IPS-20b (cell line): Measurements from ENCODE around the gene RGS12.

Experiments used
- H3K27ac ChIP-seq: one replicate; pipeline ENCODE4 v1.5.1; 2013; ENCODE audit warnings: low read length
- H3K27me3 ChIP-seq: 2 replicates; pipeline ENCODE4 v1.6.1; 2013; ENCODE audit warnings: mild to moderate bottlenecking, low read length, inconsistent platforms; ENCODE audit not compliant: insufficient read depth
- H3K36me3 ChIP-seq: 2 replicates; pipeline ENCODE4 v1.6.1; 2013; ENCODE audit warnings: low read depth, mild to moderate bottlenecking, inconsistent platforms, low read length, moderate library complexity; ENCODE audit not compliant: insufficient read depth
- H3K4me1 ChIP-seq: 2 replicates; pipeline ENCODE4 v1.6.1; 2013; ENCODE audit warnings: mild to moderate bottlenecking, control low read depth, inconsistent platforms, low read length, moderate library complexity; ENCODE audit not compliant: insufficient read depth
- H3K4me3 ChIP-seq: 2 replicates; pipeline ENCODE4 v1.5.1; 2013; ENCODE audit warnings: mild to moderate bottlenecking, low read length, inconsistent platforms
- H3K9ac ChIP-seq: 2 replicates; pipeline ENCODE4 v1.6.1; 2013; ENCODE audit warnings: low read depth, mild to moderate bottlenecking, inconsistent platforms, low read length, moderate library complexity
- H3K9me3 ChIP-seq: 2 replicates; pipeline ENCODE4 v1.6.1; 2013; ENCODE audit warnings: mild to moderate bottlenecking, low read depth, low read length, inconsistent platforms; ENCODE audit not compliant: insufficient read depth

The RGS12 gene

DNA sequence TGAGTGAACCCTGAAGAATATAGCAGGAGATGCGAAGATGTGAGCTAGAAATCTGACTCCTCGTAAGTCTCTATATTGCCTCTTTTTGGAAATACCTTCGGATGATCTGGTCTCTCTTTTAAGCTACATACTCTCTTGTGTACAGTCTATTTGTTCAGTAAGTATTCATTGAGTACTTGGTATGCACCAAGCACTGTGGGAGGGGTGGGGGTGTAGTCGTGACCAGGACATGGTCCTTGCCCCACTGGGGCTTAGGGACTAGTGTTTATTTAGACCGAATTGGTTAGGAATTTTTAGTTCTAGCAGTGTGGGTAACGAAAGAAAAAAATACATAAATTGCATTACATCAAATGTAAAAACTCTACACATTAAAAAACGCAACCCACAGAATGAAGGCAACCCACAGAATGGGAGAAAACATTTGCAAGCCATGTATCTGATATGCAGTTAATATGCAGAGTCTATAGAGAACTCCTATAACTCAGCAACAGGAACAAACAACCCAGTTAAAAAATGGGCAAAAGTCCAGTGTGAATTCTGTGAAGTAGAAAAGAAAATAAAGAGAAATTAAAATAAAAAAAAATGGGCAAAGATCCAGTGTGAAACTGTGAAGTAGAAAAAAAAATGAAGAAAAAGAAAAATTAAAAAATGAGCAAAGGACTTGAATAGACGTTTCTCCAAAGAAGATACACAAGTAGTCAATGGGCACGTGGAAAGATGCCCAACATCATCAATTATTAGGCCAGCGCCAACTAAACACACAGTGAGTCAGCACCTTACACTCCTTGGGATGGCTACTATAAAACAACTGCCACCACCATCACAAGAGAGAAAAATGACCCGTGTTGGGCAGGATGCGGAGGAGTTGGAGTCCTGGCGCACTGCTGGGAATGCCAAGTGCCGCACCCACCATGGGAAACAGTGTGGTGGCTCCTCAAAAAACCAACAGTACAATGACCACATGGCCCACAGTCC is 43.8 kb downstream of the RGS12 start:
- Histone ChIP-seq H3K27me3 (no peaks in the 10 kb centered on the region), H3K36me3 (no peaks in the 10 kb centered on the region), H3K4me1 (no peaks in the 10 kb centered on the region), H3K9me3 (no peaks in the 10 kb centered on the region), H3K27ac (no peak overlapping the region), H3K4me3 (no peak overlapping the region), H3K9ac (no peak overlapping the region)

DNA sequence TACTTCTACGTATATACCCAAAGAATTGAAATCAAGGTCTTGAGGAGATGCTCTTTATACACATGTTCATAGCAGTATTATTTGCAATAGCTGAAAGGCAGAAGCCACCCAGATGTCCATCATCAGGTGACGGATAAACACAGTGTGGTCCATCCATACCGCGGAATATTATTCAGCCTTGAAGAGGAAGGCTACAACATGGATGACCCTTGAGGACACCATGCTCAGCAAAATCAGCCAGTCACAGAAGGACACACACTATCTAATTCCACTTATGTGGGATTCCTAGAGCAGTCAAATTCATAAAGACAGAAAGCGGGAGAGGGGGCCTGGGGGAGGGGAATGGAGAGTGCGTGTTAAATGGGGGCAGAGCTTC is 44.5 kb downstream of the RGS12 start:
- no peak overlapping the region for H3K9ac ChIP-seq
- no peaks in the 10 kb centered on the region for H3K27me3 ChIP-seq
- no peak overlapping the region for H3K4me3 ChIP-seq
- no peaks in the 10 kb centered on the region for H3K9me3 ChIP-seq
- H3K27ac ChIP-seq = no peak overlapping the region
- H3K36me3 ChIP-seq = no peaks in the 10 kb centered on the region
- H3K4me1 ChIP-seq = peaks cover 5% of the 10 kb centered on the region; the same call in 1 of the 2 replicates

DNA sequence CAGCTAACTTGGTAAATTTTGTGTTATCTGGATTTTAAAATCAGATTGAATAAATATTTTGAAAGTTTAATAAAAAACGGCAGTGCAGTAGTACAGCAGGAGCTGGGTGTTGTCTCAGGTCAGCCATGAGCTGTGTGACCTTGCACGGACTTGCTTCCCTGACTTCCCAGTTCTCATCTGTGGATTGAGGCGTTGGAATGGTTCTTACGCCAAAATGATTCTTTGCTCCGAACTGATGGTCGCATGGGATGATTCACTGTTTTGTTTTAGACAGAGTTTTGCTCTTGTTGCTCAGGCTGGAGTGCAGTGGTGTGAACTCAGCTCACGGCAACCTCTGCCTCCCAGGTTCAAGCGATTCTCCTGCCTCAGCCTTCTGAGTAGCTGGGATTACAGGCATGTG is 45.0 kb downstream of the RGS12 start:
- Histone ChIP-seq H3K27ac (no peak overlapping the region), H3K4me1 (peaks cover 6% of the 10 kb centered on the region; the same call in 1 of the 2 replicates), H3K4me3 (no peak overlapping the region)

DNA sequence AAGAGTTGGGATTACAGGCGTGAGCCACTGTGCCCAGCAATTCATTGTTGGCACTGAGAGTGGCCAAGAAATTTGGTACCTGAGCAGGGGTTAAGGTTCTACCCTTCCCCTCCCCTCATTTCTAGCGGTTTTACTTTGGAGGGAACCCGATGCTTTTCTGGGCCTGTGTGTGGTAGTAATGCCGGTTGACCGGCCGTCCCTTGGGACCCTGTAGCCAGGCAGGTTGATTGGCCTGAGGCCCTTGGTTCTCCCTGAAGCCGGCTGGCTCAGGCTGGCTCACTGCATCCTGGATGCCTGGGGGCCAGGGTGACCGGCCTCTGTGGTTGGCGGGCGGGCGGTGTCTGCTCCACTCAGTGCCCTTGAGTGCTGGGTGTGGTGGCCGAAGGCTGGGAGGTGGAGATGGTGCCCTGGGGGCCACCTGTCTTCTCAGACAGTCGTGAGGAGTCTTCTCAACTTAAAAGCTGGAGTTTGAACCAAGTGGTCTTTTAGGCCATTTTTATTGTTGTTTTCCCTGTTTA is 45.6 kb downstream of the RGS12 start:
- Histone ChIP-seq H3K4me1 (peaks cover 6% of the 10 kb centered on the region; the same call in 1 of the 2 replicates), H3K27ac (no peak overlapping the region)

More for the DNA sequence above, 45.0 kb downstream of the RGS12 start:
- H3K36me3 ChIP-seq = no peaks in the 10 kb centered on the region
- no peaks in the 10 kb centered on the region for H3K27me3 ChIP-seq
- no peak overlapping the region for H3K9ac ChIP-seq
- no peaks in the 10 kb centered on the region for H3K9me3 ChIP-seq

DNA sequence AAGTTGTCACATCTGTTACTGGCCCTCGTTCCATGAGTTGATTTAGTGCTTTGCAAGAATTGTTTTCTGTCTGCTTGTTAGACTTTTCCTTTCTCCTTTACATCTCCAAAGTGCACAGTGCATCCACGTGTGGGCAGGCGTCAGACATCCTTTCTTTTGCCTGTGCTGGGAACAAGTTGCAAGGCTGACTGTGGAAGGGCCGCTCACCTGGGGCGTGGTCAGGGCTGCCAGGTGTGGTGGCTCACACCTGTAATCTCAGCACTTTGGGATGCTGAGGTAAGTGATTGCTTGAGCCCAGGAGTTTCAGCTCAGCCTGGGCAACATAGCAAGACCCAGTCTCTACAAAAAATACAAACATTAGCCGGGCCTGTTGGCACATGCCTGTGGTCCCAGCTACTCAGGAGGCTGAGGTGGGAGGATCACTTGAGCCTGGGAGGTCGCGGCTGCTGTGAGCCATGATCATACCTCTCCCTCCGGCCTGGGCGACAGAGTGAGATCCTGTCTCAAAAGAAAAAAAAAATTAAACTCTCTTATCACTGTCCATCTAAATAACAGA is 46.2 kb downstream of the RGS12 start:
- no peak overlapping the region for H3K4me3 ChIP-seq
- no peak overlapping the region for H3K9ac ChIP-seq
- H3K9me3 ChIP-seq = no peaks in the 10 kb centered on the region
- H3K4me1 ChIP-seq = peaks cover 6% of the 10 kb centered on the region; the same call in 1 of the 2 replicates
- no peak overlapping the region for H3K27ac ChIP-seq
- H3K27me3 ChIP-seq = no peaks in the 10 kb centered on the region
- H3K36me3 ChIP-seq = no peaks in the 10 kb centered on the region

More for the DNA sequence above, 45.6 kb downstream of the RGS12 start:
- Histone ChIP-seq H3K36me3 (no peaks in the 10 kb centered on the region), H3K4me3 (no peak overlapping the region), H3K9ac (no peak overlapping the region), H3K27me3 (no peaks in the 10 kb centered on the region), H3K9me3 (no peaks in the 10 kb centered on the region)

DNA sequence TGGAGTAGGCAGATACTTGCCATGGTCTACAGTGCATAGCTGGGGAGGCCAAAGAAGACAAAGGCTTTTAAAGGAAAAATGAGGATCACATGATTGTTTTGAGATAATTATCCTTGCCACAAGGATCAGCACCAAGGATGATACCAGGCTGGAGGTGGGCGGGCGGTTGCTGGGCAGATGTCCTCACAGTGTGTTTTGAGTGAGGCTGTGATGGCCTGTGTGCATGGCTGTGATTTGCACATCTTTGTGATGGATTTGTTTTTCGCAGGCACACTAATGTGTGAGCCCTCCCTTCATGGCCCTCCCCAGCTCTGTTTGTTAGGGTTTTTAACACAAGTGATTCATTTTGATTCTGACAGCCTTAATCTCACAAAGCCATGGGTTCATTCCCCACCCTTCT is 46.8 kb downstream of the RGS12 start:
- no peaks in the 10 kb centered on the region for H3K9me3 ChIP-seq
- H3K27ac ChIP-seq = no peak overlapping the region
- no peak overlapping the region for H3K9ac ChIP-seq
- H3K27me3 ChIP-seq = no peaks in the 10 kb centered on the region
- no peaks in the 10 kb centered on the region for H3K36me3 ChIP-seq
- peaks cover 6% of the 10 kb centered on the region; the same call in 1 of the 2 replicates for H3K4me1 ChIP-seq
- no peak overlapping the region for H3K4me3 ChIP-seq

DNA sequence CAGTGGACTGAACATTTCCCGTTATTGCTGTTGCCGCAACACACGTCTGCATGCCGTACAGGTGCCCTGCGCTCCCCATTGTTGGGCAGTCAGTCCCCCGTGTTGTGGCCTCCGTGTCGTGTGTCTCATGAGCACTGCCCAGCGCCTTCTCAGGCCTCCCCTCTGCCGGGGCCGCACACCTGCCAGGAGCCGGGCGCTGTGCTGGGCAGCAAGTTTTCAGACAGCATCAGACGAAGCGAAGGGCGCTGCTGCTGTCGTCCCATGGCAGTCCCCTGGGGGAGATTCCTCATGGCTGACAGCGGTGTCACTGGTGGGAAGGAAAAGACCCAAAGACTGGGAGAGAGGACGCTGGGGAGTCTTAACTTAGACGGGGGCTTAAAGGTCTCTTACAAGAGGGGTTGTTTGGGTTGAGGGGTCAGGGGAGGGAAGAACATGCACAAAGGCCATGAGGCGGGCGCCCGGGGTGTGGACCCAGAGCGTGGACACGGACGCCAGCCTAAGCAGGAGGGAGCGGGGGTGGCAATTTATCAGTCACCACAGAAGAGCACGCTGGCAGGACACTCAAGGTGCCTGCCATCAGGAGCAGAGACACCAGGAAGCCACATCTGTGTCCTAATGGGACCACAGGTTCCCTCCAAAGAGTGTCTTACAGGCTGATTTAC is 47.3 kb downstream of the RGS12 start:
- no peak overlapping the region for H3K27ac ChIP-seq

DNA sequence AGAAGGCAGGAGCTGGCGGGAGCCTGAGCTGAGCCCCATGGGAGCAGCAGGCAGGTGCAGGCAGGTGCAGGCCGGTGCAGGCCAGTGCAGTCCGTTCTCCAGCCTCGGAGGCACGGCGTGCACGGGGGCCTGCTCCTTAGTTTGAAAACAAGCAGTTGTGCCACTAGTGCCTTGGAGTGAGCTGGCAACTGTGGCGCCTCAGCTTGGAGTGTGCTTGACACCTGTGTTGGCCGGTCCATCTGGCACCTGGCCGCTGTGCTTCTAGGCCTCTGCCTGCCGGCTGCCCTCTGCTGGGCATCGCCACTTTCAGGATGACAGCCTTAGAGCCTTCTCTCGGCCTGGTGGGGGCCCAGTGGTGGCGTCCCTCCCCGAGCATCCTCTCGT is 47.9 kb downstream of the RGS12 start:
- Histone ChIP-seq H3K27me3 (no peaks in the 10 kb centered on the region), H3K4me3 (no peak overlapping the region), H3K9me3 (no peaks in the 10 kb centered on the region), H3K27ac (no peak overlapping the region), H3K9ac (no peak overlapping the region), H3K4me1 (peaks cover 6% of the 10 kb centered on the region; the same call in 1 of the 2 replicates), H3K36me3 (no peaks in the 10 kb centered on the region)

More for the DNA sequence above, 47.3 kb downstream of the RGS12 start:
- H3K9me3 ChIP-seq = no peaks in the 10 kb centered on the region
- no peak overlapping the region for H3K9ac ChIP-seq
- no peaks in the 10 kb centered on the region for H3K36me3 ChIP-seq
- peaks cover 6% of the 10 kb centered on the region; the same call in 1 of the 2 replicates for H3K4me1 ChIP-seq
- H3K27me3 ChIP-seq = no peaks in the 10 kb centered on the region
- H3K4me3 ChIP-seq = no peak overlapping the region

DNA sequence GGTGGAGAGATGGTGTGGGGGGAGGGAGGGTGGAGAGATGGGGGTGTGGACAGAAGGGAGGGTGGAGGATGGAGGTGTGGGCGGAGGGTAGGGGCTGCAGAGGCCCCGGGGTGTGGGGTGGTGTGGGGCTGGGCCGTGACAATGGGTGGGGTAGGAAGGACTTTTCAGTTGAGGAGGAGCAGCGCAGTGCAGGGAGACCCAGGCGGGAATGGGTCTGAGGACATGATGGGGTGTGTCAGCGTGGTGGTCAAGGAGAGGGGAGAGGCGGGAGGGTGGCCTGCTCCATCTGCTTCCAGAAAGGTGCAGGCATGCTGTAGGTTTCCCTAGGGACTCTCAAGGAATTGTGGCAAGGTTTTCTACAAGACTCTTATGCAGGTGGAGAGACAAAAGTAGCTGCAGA is 48.9 kb downstream of the RGS12 start:
- Histone ChIP-seq H3K9me3 (no peaks in the 10 kb centered on the region), H3K4me1 (peaks cover 6% of the 10 kb centered on the region; the same call in 1 of the 2 replicates), H3K4me3 (no peak overlapping the region), H3K9ac (no peak overlapping the region), H3K27me3 (no peaks in the 10 kb centered on the region), H3K36me3 (no peaks in the 10 kb centered on the region), H3K27ac (no peak overlapping the region)

DNA sequence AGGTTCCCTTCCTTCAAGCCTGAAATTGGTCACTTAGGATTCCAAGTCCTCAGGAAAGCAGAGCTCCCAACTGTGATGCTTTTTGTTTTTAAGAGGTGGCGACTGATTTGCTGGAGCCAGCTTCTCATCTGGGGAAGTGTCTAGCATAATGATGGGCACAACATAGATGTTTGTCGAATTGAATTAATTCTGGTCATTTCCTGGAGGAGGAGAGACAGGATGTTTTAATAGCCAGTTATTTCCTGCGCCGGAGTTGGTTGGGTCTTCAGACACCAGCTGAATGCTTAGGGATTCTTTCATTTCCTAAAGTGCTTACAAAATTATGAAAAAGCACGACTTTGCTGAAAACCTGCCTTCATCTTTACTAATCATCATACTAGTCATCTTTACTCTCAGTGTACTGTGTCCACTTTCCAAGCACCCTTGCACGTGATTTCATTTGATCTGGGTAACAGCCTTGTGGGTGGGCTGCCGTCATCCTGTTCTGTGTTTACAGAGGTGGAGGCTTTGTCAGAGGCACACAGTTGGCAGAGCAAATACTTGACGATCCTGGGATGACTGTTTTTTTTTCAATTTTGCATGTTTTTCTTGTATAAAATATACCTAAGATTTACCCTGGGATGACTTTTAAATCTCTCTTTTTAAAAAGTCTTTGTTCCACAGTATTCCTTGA is 49.5 kb downstream of the RGS12 start:
- Histone ChIP-seq H3K9ac (no peak overlapping the region), H3K9me3 (no peaks in the 10 kb centered on the region), H3K27me3 (no peaks in the 10 kb centered on the region), H3K27ac (no peak overlapping the region), H3K4me1 (peaks cover 6% of the 10 kb centered on the region; the same call in 1 of the 2 replicates), H3K36me3 (no peaks in the 10 kb centered on the region), H3K4me3 (no peak overlapping the region)
